ENCODE results near the gene UCK1.

Gene UCK1

DNA sequence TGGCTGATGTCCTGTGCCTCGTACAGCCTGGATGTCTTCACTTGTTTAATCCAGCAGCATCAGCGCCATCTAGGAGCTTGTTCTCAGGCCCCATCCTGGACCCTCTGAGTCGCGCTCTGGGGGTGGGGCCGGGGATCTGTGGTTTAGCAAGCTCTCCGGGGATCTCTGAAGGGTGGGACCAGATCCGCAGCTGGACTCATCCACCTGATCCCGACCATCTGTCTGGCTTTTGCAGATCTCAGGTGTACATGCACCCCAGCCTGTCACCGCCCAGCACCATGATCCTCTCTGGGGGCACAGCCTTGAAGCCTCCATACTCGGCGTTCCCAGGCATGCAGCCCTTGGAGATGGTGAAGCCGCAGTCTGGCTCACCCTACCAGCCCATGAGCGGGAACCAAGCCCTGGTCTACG is 43.4 kb downstream of the UCK1 start:
- no peak for DNase-seq (ENCODE audit: extremely low read depth, low read depth)
- TF ChIP-seq, protein P1, sequence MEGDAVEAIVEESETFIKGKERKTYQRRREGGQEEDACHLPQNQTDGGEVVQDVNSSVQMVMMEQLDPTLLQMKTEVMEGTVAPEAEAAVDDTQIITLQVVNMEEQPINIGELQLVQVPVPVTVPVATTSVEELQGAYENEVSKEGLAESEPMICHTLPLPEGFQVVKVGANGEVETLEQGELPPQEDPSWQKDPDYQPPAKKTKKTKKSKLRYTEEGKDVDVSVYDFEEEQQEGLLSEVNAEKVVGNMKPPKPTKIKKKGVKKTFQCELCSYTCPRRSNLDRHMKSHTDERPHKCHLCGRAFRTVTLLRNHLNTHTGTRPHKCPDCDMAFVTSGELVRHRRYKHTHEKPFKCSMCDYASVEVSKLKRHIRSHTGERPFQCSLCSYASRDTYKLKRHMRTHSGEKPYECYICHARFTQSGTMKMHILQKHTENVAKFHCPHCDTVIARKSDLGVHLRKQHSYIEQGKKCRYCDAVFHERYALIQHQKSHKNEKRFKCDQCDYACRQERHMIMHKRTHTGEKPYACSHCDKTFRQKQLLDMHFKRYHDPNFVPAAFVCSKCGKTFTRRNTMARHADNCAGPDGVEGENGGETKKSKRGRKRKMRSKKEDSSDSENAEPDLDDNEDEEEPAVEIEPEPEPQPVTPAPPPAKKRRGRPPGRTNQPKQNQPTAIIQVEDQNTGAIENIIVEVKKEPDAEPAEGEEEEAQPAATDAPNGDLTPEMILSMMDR (IDR thresholded peaks at IDR 0.05; ENCODE audit: low read depth, low read length): no peak

DNA sequence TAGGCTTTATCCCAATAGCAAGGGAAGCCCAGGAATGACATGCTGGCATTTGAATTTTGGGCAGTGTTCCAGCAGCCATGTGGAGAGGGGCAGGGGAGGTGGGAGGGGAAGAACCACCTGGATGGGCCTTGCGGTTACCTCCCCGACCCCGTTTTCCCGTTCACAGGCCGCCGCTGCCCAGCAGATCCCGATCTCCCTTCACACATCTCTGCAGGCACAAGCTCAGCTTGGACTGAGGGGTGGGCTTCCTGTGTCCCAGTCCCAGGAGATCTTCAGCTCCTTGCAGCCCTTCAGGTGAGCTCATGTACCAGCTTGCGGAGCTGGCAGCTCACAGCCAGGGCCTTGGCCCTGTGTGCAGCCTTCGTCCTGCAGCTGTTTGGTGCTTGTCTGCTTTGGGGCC is 44.1 kb downstream of the UCK1 start:
- no peak for DNase-seq (ENCODE audit: extremely low read depth, low read depth)
- TF ChIP-seq, protein P1 (IDR thresholded peaks at IDR 0.05; ENCODE audit: low read depth, low read length): no peak

DNA sequence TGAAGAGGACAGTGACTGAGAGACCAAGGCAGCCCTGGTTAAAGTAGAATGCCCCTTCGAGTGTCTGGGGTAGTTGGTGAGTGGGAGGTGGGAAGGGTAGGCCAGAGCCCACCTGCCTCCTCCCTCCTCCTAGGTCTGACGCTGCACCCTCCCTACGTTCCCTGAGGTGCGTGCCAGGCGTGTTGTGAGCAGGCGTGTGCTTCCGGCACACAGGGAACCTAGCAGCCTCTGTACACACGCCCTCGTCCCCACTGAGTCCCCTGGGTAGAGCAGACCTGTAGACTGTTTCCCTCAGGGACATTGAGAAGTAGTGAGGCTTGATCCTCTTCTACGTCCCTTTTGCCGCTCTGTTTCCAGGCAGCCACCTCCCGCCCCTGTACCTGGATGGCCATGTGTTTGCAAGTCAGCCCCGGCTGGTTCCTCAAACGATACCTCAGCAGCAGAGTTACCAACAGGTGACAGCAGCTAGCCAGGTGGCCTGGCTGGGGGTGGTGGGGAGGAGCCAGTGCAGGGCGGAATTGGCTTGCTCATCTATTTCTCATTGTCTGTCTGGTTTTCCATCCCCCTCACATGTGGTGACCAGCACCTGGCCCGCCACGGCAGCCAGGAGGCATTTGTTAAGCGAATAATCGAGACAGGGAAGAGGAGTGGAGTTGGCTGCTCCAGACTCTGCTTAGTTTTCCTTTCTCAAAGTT is 45.2 kb downstream of the UCK1 start:
- TF ChIP-seq, protein P1 (IDR thresholded peaks at IDR 0.05; ENCODE audit: low read depth, low read length): no peak
- no peak for DNase-seq (ENCODE audit: extremely low read depth, low read depth)

DNA sequence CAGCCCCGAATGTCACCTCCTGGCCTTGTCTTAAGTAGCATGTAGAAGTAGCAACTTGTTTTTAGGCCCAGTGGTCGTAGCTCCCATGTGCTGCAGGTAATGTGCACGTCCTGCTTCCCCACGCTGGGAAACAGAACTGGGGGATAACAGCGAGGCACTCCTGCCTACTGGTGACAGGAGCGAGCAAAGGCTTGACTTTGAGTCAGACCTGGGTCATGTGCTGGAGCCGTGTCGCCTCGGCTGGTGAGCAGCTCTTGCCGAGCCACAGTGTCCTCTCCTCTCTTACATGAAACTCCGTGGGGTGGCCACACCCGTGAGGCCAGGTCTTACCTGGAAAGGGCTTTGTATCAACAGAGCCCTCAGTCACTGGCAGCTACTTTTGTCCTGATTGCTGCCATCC is 45.9 kb downstream of the UCK1 start:
- no peak for DNase-seq (ENCODE audit: extremely low read depth, low read depth)
- TF ChIP-seq, protein P1 (IDR thresholded peaks at IDR 0.05; ENCODE audit: low read depth, low read length): no peak

DNA sequence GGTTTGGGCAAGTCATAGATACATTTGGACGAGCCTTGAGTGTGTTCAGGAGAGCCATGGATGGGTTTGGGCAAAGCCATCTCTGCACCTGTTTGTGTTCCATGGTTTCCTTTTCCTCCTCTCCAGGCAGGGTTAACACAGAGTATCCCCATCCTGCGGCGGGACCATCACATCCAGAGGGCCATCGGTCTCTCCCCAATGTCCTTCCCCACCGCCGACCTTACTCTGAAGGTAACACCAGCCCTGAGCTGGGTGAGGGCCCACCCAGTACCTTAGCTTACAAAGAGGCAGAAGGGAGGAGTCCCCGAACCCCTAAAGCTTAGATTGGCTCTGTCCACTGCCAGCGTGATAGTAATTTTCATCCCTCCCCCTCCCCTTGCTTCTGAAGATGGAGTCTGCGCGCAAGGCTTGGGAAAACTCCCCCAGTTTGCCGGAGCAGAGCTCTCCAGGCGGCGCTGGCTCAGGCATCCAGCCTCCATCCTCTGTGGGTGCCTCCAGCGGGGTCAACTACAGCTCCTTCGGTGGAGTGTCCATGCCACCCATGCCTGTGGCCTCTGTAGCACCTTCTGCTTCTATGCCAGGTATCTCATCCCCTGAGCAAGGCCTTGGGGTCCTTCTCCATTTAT is 46.4 kb downstream of the UCK1 start:
- no peak for DNase-seq (ENCODE audit: extremely low read depth, low read depth)
- TF ChIP-seq, protein P1 (IDR thresholded peaks at IDR 0.05; ENCODE audit: low read depth, low read length): no peak

DNA sequence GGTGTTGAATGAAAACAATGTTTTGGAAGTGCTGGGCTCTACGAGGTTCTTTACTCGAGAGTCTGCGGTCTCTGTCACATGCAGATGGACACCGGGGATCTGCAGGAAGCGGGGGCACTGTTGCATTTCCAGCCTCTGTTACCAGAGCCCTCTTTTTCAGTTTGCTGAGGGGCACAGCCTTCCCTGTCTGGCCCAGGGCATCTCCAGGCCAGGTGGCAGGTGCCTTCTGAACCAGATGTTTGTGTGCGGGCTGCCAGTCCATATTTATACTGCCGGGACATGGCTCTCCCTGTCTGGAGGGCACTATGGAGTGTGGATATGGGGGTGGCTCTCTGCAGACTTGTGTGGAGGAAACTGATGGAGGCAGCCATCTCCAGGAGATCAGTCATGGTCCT is 47.0 kb downstream of the UCK1 start:
- no peak for DNase-seq (ENCODE audit: extremely low read depth, low read depth)
- TF ChIP-seq, protein P1 (IDR thresholded peaks at IDR 0.05; ENCODE audit: low read depth, low read length): no peak

DNA sequence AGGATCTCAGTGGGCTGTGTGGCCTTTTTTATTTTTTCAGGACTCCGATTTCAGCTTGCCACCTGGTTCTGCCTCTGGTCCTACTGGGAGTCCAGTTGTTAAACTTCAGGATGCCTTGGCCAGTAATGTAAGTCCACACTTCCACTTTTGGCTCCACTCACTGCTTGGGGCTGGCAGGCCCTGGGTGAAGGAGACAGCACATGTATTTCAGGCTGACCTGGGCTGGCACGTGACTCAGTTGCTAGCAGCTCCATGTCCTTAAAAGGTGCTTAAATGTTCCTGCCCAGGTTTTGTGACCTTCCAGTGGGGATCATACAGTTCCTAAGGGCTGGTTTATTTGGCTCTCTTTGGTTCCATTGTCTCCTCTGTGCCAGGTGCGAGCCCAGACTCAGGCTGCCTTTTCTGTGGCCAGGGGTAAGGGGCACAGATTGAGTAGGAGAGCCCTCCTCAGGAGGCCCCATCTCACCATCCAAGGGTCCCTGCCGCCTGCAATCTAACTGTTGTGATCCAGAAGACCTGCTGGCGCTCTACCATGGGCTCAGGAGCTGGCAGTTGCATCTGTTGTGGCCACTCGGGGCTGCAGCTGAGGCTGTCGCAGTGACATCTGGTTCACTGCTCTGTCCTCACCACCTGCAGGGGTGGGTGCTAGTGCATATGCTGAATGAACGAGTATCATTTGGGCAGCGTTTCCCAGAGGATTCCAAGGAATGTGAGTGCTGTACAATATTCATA is 47.6 kb downstream of the UCK1 start:
- TF ChIP-seq, protein P1 (IDR thresholded peaks at IDR 0.05; ENCODE audit: low read depth, low read length): no peak
- DNase-seq (ENCODE audit: extremely low read depth, low read depth): no peak
